Thyroid gland (tissue), 4 donors: ENCODE data around the gene GALNT14. TPM values are rescaled to one million over a fixed set of nuclear protein-coding genes. Genes with fewer than 3 reads are reported as not detected.

ENCODE experiments used
- DNase-seq, 2 donors: peaks; one replicate each; pipeline ENCODE4 v3.0.0-alpha.2; 2019
- H3K27ac ChIP-seq, 3 donors: fragments of 200-600 bp; sonication (generic); 1 replicate in 2 of 3; 2 replicates in 1 of 3; pipeline ENCODE4 v1.5.1; 2016 to 2019; ENCODE audit warnings: mild to moderate bottlenecking in 1 of 3, moderate library complexity in 1 of 3
- H3K27me3 ChIP-seq: fragments of 200-600 bp; sonication (generic); one replicate; pipeline ENCODE4 v1.5.1; 2019
- H3K36me3 ChIP-seq, 2 donors: fragments of 200-600 bp; sonication (generic); one replicate each; pipeline ENCODE4 v1.5.1; 2016 to 2019
- H3K4me1 ChIP-seq, 2 donors: fragments of 200-600 bp; sonication (generic); one replicate each; pipeline ENCODE4 v1.5.1; 2017 to 2019
- H3K4me3 ChIP-seq, 3 donors: fragments of 200-600 bp; sonication (generic); replicated peaks in 1 of 3; 1 replicate in 2 of 3; 2 replicates in 1 of 3; pipeline ENCODE4 v1.5.1; 2016; ENCODE audit warnings: mild to moderate bottlenecking in 1 of 3
- H3K9me3 ChIP-seq: fragments of 200-600 bp; sonication (generic); one replicate; pipeline ENCODE4 v1.5.1; 2017
- POLR2A ChIP-seq, 2 donors: fragments of 450-650 bp; IDR thresholded peaks; one replicate each; pipeline ENCODE4 v1.6.1; 2017; ENCODE audit warnings: antibody characterized with exemption in 2 of 2, mild to moderate bottlenecking in 2 of 2, moderate library complexity in 1 of 2
- WGBS, 2 donors: methylation state at CpG; one replicate each; pipeline ENCODE4 v1.1.5; 2017; 5-methylcytosine and 5-hydroxymethylcytosine counted together
- intact Hi-C: fragments of 100-400 bp; cut with DNase I; formaldehyde crosslinking; loops from one replicate; pipeline ENCODE4 v1.15.1; 2023
- total RNA-seq, 4 donors: library from RNA; depleted of rRNA; stranded (reverse); fragments of >200 nt; gene quantifications; one replicate each; pipeline ENCODE4 v1.2.3, GENCODE V29; 2016
- TF ChIP-seq, protein P1 (sequence below), 6 experiments: fragments of 200-600 bp in 3 of 6; fragments of 450-650 bp in 3 of 6; sonication (generic) in 3 of 6; IDR thresholded peaks; one replicate each; pipeline ENCODE4 v1.5.1; 2016 to 2019; ENCODE audit warnings: antibody characterized with exemption in 6 of 6, mild to moderate bottlenecking in 2 of 6, inconsistent platforms in 1 of 6, moderate library complexity in 1 of 6

The GALNT14 gene
- total RNA-seq, 4 donors from 2014 or later = 0.54 to 5.1 (median 1.1) TPM

DNA sequence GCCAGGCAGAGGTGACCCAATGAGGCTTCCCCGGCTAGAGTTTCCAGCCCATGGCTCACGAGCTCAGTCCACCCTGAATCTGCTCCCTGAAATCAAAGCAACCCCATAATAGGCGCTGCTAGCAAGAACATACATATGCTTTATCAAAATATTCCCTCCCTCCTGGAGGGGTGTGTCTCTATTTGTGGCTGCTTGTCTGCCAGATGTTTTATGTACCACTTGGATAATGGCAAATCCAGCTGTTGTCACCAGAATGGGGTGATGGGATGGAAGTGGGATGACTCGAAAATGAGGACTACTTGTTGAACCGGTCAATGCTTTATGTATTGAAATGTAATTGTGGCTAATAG, 152.0 kb downstream of the GALNT14 start:
- no peak overlapping the region for H3K4me3 ChIP-seq

DNA sequence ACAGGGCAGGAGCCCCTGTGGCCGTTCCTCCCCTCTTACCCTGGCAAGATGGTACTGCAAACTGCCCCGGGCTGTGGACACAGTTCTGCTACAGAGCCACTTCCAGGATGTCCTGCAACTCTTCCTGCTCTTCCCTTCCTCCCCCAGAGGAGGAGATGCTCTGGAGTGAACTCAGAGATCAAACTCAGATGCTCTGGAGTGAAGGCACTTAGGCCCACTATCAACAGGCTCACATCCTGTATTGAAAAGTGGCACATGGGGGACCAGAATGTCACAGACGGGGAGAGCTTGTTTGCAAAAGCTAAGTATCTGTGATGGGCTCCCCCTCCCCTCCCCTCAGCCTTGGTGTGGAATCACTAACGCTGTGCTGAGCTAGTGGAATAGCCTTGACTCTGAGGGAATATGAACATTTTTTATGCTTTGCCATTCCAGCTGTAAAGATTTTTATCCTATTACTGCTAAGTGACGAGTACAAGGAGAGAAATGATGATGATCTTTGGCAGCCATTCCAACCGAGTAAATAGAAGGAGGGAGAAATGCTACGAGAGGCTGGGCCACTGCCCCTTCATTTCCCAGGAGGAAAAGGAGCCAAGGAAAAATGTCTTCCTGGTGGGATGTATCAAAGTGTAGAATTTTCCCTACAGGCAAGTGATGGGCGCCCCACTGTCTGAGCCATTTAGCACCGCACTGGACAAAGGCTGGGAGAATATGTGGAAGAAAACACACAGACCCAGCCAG, 152.6 kb downstream of the GALNT14 start:
- no peaks in the 10 kb centered on the region for H3K36me3 ChIP-seq
- no peak for DNase-seq
- TF ChIP-seq POLR2A (IDR thresholded peaks at IDR 0.05) = no peak
- TF ChIP-seq, protein P1, sequence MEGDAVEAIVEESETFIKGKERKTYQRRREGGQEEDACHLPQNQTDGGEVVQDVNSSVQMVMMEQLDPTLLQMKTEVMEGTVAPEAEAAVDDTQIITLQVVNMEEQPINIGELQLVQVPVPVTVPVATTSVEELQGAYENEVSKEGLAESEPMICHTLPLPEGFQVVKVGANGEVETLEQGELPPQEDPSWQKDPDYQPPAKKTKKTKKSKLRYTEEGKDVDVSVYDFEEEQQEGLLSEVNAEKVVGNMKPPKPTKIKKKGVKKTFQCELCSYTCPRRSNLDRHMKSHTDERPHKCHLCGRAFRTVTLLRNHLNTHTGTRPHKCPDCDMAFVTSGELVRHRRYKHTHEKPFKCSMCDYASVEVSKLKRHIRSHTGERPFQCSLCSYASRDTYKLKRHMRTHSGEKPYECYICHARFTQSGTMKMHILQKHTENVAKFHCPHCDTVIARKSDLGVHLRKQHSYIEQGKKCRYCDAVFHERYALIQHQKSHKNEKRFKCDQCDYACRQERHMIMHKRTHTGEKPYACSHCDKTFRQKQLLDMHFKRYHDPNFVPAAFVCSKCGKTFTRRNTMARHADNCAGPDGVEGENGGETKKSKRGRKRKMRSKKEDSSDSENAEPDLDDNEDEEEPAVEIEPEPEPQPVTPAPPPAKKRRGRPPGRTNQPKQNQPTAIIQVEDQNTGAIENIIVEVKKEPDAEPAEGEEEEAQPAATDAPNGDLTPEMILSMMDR (IDR thresholded peaks at IDR 0.05) = no peak
- no peak overlapping the region for H3K27ac ChIP-seq
- 58 to 59% methylated on average over 9 of the region's 9 CpGs for WGBS, 2 donors
- H3K4me3 ChIP-seq = no peak overlapping the region
- H3K4me1 ChIP-seq = no peaks in the 10 kb centered on the region
- intact Hi-C loops = no loop called here
- H3K27me3 ChIP-seq = no peaks in the 10 kb centered on the region
- no peaks in the 10 kb centered on the region for H3K9me3 ChIP-seq

More for the DNA sequence above, 152.0 kb downstream of the GALNT14 start:
- no peak for TF ChIP-seq POLR2A (IDR thresholded peaks at IDR 0.05)
- TF ChIP-seq, protein P1 (IDR thresholded peaks at IDR 0.05) = no peak
- no peak for DNase-seq
- intact Hi-C loops = no loop called here
- no peaks in the 10 kb centered on the region for H3K9me3 ChIP-seq
- H3K36me3 ChIP-seq = no peaks in the 10 kb centered on the region
- no peaks in the 10 kb centered on the region for H3K27me3 ChIP-seq
- 88 to 92% methylated on average over 5 of the region's 5 CpGs for WGBS, 2 donors
- H3K27ac ChIP-seq = no peak overlapping the region
- no peaks in the 10 kb centered on the region for H3K4me1 ChIP-seq

DNA sequence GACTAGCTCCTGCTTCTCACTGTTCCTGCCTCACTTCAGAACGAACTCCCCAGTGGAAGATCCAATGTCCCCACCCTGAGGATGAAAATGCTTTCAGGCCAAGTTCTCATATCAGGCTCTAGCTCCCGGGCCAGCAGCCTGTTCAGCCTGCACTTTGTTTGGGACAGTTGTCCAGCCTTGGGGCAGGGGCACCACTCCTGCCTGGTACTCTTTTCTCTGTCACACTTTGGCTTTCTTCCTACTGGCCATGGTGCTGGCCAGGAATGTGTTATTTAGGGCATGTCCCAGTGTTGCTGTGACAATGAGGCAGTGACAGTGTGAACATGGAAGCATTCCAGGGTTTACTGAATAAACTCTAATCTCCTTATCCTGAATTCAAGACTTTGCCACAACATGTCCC, 154.1 kb downstream of the GALNT14 start:
- no peak for TF ChIP-seq POLR2A (IDR thresholded peaks at IDR 0.05)
- TF ChIP-seq, protein P1 (IDR thresholded peaks at IDR 0.05) = no peak
- Histone ChIP-seq H3K4me1 (no peaks in the 10 kb centered on the region), H3K27ac (no peak overlapping the region), H3K9me3 (no peaks in the 10 kb centered on the region), H3K27me3 (no peaks in the 10 kb centered on the region), H3K36me3 (no peaks in the 10 kb centered on the region), H3K4me3 (no peak overlapping the region)
- intact Hi-C loops = no loop called here
- peak in 1 of 2 donors; percentile 32 for DNase-seq
- 61 to 72% methylated on average over 2 of the region's 2 CpGs for WGBS, 2 donors

DNA sequence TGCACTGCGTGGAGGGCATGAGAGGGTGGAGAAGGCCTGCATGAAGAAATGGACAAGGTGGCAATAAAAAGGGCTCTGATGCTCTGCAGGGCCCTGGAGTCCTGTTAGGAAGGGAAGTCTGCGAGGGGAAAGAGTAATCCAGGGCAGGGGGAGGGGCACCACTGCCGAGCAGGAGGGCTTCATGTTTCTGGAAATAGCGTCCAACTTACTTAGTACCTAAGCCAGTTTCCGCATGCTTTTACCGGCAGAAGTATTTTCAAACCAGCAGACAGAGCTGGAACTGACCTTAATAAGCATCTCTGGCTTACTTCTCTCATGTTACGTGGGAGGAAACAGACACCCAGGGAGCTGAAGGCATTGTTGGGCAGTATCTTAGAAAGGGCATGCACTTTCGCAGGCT, 156.7 kb downstream of the GALNT14 start:
- intact Hi-C loops = no loop called here
- DNase-seq = no peak
- H3K27ac ChIP-seq = no peak overlapping the region

DNA sequence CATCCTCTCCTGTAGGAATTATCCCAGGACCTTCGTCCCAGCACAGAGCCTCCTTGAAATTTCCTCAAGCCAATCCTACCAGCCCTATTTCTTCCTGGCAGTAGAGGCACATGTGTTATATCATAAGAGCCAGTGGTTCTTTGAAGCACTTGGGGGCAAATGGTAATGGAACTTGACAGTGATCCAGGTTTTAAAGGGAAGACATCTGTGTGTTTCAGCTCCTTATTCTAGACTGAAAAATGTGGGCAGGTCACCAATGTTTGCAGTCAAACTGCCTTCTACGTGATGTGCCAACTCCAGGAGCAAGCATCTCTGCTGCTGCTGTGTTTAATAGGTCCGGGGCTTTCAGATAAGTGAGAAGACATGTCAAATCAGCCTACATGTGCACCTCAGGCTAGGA, 157.1 kb downstream of the GALNT14 start:
- Histone ChIP-seq H3K27me3 (no peaks in the 10 kb centered on the region), H3K4me3 (no peak overlapping the region), H3K36me3 (no peaks in the 10 kb centered on the region), H3K9me3 (no peaks in the 10 kb centered on the region), H3K4me1 (no peaks in the 10 kb centered on the region), H3K27ac (no peak overlapping the region)
- no peak for TF ChIP-seq POLR2A (IDR thresholded peaks at IDR 0.05)
- TF ChIP-seq, protein P1 (IDR thresholded peaks at IDR 0.05) = no peak
- no peak for DNase-seq
- 79 to 89% methylated on average over 3 of the region's 3 CpGs for WGBS, 2 donors
- intact Hi-C loops = no loop called here

More for the DNA sequence above, 156.7 kb downstream of the GALNT14 start:
- 59 to 70% methylated on average over 8 of the region's 8 CpGs for WGBS, 2 donors
- Histone ChIP-seq H3K4me3 (no peak overlapping the region), H3K36me3 (no peaks in the 10 kb centered on the region), H3K27me3 (no peaks in the 10 kb centered on the region), H3K9me3 (no peaks in the 10 kb centered on the region), H3K4me1 (no peaks in the 10 kb centered on the region)
- no peak for TF ChIP-seq POLR2A (IDR thresholded peaks at IDR 0.05)
- TF ChIP-seq, protein P1 (IDR thresholded peaks at IDR 0.05) = no peak
